GM12892 (cell line): ENCODE data around the gene ANKRD10.

Source experiments
- POLR2AphosphoS5 ChIP-seq: IDR thresholded peaks from 2 replicates; pipeline ENCODE4 v1.6.1; 2011; ENCODE audit warnings: low read depth, low read length, control low read depth
- TAF1 ChIP-seq: IDR thresholded peaks from 2 replicates; pipeline ENCODE4 v1.6.1; 2011; ENCODE audit warnings: low read depth, mild to moderate bottlenecking, control low read depth, low read length, borderline replicate concordance

GRCh38 chr13:110830331-110830730 lies 84.5 kb downstream of the ANKRD10 start:
- TF ChIP-seq POLR2AphosphoS5 (no peak), TAF1 (no peak)
